ENCODE results near the gene ULK4.
"Not testable (repeated sequence)": the region's sequence is repeated elsewhere in the genome, so short reads cannot be mapped to it uniquely, and the experiment has no call there.

ULK4 gene

DNA sequence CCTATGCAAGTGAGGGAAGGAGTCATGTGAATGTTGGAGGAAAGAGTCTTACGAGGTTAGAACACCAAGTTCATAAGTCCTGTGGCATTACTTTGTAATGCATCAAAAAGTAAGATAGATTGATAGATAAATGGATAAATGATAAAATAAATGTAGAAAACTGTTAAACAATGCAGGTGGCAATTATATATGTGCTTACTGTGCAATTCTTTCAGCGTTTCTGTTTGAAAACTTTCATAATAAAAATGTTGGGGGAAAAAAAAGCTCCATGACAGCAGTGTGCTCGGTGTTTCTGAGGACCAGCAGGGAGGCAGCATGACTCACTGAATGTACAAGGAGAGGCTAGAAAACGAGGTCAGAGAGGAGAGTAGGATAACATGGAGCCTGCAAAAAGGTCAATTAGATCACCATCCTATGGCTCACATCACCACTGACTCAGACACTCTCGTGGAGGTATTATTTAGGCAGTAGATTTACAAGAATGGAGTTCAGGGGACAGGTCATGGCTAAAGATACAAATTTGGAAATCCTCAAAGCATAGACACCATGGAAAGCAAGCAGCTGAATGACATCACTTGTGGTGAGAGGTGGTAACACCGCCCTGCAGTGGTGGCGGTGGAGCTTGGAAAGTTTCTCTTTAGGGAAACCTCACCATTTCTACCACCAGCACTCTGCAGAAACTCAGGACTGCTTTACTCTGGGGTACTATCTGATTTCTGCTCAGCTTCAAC, 542.8 kb downstream of the ULK4 start:
- no peak for DNase-seq

GRCh38 chr3:41417574-41417973, 544.3 kb downstream of the ULK4 start:
- DNase-seq, result no peak

- no peak for DNase-seq
These were observed 550.8 kb downstream of the ULK4 start for GRCh38 chr3:41411065-41411464.

GRCh38 chr3:41405466-41405865, 556.4 kb downstream of the ULK4 start:
- no peak for DNase-seq

DNA sequence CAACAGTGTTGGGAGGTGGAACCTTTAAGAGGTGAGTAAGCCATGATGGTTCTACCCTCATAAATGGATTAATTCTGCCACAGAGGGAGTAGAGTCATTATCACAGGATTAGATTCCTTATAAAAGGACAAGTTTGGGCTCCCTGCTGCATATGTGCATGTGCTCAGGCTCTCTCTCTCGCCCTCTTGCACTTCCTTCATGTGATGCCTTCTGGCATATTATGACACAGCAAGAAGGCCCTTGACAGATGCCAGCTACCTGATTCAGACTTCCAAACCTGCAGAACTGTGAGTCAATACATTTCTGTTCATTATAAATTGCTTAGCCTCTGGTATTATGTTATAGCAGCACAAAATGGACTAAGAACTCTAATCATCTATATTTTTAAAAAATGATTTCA, 557.3 kb downstream of the ULK4 start:
- no peak for DNase-seq

DNA sequence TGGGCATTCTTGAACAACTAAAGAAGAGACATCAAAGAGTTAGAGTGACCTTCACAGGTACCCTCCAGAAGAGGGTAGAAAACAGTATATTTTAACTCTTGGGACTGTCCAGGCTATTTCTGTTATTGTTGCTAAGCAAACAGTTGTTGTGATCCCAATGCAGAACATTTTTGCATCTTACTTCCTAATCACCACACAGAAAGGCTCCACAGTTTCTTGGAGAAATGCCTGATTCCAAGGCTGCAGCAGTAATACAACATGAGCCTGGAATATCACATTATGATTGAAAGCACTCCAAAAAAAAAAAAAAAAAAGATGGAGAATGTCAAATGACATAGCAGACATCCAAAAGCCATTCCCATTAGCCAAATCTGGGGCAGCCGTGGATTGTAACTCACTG, 567.0 kb downstream of the ULK4 start:
- no peak for DNase-seq

GRCh38 chr3:41370765-41371535, 591.0 kb downstream of the ULK4 start:
- not testable (repeated sequence) for DNase-seq

DNA sequence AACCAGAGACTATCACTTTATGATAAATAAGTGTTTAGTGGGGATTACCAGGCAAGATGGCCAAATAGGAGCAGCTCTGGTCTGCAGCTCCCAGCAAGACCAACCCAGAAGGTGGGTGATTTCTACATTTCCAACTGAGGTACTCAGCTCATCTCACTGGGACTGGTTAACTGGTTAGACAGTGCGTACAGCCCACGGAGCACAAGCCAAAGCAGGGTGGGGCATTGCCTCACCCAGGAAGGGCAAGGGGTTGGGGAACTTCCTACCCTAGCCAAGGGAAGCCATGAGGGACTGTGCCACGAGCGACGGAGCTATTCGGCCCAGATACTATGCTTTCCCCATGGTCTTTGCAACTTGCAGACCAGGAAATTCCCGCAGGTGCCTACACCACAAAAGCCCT, 591.6 kb downstream of the ULK4 start:
- DNase-seq, result no peak

DNA sequence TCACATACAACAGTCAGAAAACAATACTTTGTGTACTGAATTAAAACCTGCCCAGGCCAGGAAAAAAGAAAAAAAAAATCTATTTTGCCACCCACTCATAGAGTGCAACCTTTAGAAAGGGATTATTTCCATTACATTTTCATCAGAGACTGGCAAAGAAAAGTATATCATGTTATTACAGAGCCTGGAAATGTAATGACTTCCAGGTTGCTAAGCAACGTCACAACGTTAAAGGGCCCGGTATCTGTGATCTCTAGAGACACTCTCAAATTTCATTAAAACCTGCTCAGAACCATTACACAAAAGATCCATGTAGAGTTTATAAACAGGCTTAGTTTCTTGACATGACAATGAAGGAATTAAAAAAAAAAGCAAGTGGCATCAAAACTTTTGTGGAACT, 592.1 kb downstream of the ULK4 start:
- DNase-seq, result no peak

GRCh38 chr3:41365973-41366372, 595.9 kb downstream of the ULK4 start:
- DNase-seq, result no peak

DNA sequence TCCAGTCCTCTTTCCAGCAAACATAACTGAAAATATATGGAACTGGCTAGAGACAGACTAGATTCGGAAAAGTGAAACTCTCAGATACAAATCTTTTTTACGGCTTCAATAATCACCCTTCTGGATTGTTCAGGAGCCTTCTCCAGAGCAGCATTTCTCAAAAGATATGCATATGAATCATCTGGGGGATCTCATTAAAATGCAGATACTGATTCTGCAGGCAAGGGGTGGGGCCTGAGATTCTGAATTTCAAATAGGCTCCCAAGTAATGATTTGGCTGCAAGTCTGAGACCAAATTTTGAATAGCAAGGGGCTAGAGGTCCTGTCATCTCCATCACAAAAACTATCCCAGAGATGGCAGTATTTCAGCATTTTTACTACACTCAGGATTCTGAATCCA, 597.2 kb downstream of the ULK4 start:
- no peak for DNase-seq

- no peak for DNase-seq
These were observed 597.9 kb downstream of the ULK4 start for GRCh38 chr3:41363830-41364523.

GRCh38 chr3:41362638-41363559, 599.0 kb downstream of the ULK4 start:
- no peak for DNase-seq

GRCh38 chr3:41357271-41357670, 604.6 kb downstream of the ULK4 start:
- DNase-seq, result no peak

DNA sequence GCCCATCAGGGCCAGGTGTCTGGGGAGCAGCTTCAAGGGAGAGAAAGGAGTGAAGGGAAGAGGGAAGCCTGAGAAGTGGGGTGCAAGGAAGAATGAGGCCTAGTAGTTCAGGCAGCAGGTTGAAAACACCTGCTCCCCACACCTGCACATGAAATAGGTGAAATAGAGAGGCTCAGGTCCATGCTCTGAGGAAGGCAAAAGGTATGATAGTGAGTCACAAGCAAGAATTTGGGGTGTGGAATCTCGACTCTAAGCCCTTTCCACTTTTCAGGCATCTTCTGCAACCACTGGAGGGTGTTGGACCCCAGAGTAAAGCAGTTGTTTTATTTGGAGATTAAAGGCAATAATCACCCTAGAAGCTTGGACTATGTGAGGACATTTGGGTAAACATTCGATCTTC, 605.1 kb downstream of the ULK4 start:
- no peak for DNase-seq

DNA sequence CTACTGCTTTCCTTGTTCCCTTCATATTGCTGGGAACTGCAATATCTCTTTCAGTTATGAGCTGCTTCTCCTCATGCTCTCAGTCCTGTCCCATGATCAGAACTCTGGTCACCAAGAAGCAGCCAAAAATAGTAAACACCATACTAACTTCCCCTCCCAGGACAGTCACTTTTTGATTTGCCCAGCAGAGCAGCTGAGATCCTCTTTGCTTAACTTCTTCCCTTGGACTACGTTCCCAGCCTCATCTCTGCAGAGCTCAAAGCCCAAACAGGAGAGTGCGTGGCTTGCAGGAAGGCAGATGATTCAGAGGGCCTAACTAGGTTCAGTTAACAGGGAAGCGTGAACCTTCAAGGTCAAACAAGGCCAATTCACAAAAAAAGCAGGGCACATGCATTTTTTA, 609.4 kb downstream of the ULK4 start:
- DNase-seq, result no peak

DNA sequence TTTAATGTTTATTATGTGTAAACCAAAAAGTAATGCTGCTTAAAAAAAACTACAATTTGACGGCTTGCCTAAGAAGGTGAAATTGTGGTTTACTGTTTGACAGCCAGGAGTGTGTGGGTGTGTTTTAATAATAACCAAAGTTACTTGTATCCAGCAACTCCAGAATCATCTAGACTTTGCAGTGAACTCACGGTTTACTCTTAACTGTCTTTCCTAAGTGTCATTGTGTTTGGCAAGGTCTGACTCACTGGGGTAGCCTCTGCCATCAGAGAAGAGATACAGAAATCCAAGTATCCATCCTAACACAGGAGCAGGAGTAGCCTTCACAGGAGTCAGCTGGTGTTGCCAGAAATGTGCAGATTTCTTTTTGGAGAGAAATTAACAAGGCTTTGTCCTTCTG, 611.5 kb downstream of the ULK4 start:
- DNase-seq, result no peak

GRCh38 chr3:41348401-41348800, 613.5 kb downstream of the ULK4 start:
- no peak for DNase-seq

- DNase-seq, result no peak
These were observed 615.1 kb downstream of the ULK4 start for GRCh38 chr3:41346698-41347270.

DNA sequence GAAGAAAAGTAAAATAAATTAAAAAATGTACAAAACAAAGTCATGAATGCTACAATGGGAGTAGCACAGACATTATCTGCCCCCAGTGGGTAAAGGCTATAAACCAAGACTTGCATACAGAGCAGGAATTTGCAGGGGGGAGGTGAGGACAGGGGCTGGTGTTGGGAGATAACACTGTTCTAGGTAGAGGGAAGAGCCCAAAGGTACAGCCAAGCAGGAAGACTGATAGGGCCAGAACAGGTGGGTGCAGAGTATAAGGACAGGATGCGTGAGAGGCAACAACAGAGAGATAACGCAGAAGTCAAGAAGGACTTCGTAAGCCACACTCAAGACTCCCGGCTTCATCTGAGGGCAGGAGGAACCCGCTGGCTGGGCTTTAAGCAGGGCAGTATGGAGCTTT, 616.1 kb downstream of the ULK4 start:
- no peak for DNase-seq

- DNase-seq, result no peak
These were observed 622.1 kb downstream of the ULK4 start for GRCh38 chr3:41339758-41340157.

DNA sequence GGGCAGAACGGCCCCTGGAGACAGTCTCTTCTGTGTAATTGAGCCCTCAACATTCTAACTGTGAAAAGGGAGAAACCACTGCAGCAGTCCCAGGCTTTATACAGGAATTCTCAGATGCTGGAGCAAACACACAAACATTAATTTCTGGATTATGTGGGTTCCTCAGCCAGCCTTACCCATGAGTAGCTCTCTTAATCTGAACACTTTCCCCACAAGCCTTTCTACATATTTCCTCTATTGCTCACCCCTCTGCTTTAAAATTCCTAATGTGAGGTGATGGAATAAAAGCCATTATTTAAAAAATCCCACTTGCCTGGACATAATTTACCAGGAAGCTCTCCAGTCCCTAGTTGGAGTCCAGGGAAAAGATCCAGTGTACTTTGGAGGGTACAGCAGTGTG, 623.6 kb downstream of the ULK4 start:
- no peak for DNase-seq

DNA sequence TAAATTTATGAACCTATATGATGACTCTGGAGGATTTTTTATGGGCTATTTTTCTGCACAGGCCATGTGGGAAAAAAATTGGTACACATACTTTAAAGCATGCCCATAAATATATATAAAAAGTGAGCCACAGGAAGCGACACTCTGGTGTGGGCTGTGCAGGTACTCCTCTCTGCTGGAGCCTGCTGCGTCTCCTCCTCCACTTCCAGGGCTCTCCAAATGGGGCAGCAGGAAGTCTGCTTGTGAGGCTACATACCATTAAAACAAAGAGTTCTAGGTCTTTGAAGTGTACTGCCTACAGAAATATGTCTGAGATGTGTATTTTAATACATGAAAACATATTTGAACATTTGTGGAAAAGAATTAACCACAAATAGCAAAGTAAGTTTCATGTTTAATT, 627.5 kb downstream of the ULK4 start:
- no peak for DNase-seq

Measured in NCI-H1092 (cell line).